NCI-H146 treated with DMSO at 0.1 percent for 48 hours (cell line): ENCODE results near the gene SLC6A8.

ENCODE experiments used
- DNase-seq: peaks from one replicate; lab custom pipeline; 2025; ENCODE audit not compliant: unreplicated experiment; lab: John Stamatoyannopoulos, UW

The SLC6A8 gene

DNA sequence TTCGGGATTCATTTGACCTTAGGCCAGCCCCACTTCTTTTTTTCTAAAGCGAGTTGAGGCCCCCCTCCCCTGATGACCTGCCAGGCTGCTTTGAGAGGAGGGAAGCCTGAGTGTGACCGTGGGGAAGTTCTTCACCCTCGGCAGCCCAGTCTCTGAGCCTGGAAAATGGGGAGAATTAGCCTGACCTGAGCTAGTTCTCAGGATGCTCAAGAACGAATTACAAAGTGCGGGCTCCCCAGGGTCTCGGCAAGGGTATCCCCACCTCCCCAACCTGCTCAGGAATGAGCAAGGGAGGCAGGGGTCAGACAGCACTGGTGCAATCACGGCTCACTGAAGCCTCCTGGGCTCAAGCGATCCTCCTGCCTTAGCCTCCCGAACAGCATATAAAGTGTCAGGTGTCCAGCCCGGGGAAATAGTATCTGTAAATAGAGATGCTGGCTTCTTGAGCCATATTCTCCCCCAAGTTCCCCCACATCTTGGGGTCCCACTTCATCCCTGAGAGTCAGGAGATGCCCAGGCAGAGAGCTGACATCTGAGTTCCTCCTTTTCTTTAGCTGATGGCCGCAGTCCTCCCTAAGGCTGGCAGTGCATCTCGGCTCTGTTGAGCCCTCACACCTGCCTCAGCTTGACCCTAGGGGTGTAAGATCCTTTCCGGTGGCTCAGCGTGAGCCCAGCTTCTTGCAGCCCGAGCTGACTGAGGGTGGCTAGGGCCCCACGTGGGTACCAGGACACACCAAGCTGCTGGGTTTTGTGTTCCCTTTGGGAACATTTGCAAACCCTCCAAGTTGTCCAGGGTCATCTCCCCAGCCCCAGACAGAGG lies 39.2 kb upstream of the SLC6A8 start:
- DNase-seq: no peak

DNA sequence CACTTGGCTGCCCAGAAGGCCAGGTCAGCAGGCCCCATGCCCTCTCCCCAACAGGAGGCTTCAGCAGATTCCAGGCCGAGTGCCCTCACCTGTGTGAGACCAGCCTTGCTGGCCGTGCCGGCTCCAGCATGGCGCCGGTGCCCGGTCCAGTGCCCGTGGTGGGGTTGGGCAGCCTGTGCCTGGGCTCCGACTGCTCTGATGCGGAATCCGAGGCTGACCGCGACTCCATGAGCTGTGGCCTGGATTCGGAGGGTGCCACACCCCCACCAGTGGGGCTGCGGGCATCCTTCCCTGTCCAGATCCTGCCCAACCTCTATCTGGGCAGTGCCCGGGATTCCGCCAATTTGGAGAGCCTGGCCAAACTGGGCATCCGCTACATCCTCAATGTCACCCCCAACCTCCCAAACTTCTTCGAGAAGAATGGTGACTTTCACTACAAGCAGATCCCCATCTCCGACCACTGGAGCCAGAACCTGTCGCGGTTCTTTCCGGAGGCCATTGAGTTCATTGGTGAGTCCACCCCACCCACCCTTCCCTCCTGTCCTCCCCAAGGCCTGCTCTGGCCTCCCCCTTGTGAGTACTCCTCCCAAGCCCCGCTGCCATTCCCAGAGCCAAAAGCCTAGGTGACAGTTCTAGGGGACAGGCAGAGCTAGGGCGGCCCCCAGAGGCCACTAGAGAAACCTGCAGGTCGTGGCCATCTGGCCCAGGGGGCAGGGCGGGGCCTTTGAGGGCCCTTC lies 38.4 kb upstream of the SLC6A8 start:
- DNase-seq: peak; percentile 33

DNA sequence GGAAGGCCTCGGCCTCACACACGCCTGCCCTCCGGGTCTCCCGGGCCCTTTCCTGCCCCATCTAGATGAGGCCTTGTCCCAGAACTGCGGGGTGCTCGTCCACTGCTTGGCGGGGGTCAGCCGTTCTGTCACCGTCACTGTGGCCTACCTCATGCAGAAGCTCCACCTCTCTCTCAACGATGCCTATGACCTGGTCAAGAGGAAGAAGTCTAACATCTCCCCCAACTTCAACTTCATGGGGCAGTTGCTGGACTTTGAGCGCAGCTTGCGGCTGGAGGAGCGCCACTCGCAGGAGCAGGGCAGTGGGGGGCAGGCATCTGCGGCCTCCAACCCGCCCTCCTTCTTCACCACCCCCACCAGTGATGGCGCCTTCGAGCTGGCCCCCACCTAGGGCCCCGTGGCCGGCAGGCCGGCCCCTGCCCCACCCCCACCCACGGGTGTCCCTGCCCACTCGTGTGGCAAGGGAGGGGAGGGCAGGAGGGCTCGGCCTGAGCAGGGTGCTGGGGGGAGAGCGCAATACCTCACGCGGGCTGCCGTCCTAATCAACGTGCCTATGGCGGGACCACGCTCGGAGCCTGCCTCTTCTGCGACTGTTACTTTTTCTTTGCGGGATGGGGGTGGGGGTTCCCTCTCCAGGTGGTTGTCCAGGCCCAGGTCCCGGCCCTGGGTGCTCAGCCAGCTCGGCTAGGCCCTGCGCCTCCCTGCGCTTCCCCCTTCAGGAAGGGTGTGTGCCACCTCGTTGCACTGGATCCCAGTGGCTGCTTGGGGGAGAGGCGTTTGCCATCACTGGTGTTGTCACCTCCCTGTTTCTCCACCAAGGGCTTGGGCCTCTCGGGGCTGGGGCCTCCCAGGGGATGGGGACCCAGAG lies 37.6 kb upstream of the SLC6A8 start:
- DNase-seq: no peak

DNA sequence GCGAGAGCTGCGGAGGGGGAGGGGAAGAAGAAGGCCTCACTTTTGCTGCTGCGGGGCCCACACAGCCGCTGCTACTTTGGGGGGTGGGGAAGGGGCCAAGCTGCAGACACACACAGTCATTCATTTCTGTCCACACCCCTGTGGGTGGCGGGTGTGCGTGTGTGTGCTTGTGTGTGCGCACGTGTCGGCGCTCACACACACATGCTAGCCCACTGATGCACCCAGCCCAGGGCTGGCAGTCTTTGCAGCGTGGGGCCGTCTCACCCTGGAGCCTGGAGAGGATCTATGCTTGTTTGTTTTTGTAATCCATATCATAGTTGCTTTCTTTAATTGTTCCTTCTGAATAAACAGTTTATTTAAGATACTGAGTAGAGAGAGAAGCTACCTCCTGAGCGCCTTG lies 36.8 kb upstream of the SLC6A8 start:
- no peak for DNase-seq

DNA sequence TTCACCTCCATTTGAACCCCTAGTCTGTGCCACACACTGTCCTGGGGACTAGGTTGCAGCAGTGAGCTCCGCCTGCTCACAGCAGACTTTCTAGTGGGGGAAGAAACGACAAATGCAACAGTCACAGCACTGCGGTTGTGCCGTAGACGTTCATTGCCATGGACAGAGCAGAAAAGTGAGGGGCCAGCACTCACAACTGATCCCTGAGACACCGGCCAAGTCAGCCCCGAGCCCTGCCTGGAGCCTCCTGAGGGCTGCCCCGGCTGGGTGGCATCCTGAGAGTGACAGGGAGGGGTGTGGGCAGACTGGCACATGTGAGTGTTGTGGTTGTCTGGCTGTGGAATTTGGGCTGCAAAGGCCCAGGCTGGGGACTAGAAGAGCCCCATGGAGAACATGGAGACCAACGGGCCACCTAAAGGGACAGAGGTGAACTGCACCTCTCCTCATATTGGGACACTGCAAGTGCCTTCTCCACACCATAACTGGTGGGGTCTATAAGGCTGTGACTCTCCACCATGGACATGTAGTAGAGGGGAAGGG lies 36.1 kb upstream of the SLC6A8 start:
- DNase-seq: no peak

GRCh38 chrX:153653556-153653955 lies 34.2 kb upstream of the SLC6A8 start:
- DNase-seq: no peak

- no peak for DNase-seq
Measured at GRCh38 chrX:153657161-153657560, 30.6 kb upstream of the SLC6A8 start.

DNA sequence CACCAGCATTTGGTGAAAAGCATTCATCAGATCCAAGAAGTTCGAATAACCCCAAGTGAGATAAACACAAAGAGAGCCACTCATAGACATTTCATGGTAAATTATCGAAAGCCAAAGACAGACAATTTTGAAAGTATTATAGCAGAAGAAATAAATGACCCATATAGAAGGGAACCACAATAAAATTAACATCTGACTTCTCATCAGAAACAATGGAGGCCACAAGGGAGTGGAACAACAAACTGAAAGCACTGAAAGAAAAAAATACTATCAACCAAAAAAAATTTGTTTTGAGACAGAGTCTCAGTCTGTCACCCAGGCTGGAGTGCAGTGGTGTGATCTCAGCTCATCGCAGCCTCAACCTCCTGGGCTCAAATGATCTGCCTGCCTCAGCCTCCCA lies 28.5 kb upstream of the SLC6A8 start:
- no peak for DNase-seq

DNA sequence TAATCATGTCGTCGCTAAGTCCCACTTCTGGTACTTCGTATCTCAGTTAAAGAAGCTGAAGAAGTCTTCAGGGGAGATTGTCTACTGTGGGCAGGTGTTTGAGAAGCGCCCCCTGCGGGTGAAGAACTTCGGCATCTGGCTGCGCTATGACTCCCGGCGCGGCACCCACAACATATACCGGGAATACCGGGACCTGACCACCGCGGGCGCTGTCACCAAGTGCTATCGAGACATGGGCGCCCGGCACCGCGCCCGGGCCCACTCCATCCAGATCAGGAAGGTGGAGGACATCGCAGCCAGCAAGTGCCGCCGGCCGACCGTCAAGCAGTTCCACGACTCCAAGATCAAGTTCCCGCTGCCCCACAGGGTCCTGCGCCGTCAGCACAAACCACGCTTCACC lies 25.5 kb upstream of the SLC6A8 start:
- no peak for DNase-seq

DNA sequence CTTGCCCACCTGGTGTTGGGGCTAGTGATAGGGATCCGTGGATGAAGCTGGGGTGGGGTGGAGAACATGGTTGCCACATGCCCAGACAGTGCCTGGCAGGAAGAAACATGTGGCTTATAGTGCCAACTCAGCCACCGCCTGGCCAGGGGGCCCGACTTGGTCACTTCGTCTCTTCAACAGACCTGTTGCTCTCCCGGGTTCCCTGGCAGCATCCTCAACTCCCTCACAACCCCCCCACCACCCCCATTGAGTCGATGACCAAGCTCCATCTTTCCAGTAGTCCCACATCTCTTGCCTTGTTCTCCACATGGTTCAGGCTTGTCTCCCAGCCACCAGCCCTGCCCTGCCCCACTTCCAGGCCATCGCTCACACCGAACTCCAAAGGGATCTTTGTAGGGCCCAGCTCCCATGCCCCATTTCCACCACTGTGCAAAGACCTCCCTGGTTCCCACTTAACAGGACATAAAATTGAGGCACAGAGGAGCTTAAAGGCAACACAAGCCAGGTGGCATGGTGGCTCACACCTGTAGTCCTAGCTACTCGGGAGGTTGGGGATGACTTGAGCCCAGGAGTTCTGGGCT lies 21.9 kb upstream of the SLC6A8 start:
- no peak for DNase-seq

- no peak for DNase-seq
Measured at GRCh38 chrX:153667281-153667955, 20.3 kb upstream of the SLC6A8 start.

GRCh38 chrX:153667956-153668396 lies 19.8 kb upstream of the SLC6A8 start:
- DNase-seq: peak; percentile 47

GRCh38 chrX:153668423-153669173 lies 19.1 kb upstream of the SLC6A8 start:
- no peak for DNase-seq

DNA sequence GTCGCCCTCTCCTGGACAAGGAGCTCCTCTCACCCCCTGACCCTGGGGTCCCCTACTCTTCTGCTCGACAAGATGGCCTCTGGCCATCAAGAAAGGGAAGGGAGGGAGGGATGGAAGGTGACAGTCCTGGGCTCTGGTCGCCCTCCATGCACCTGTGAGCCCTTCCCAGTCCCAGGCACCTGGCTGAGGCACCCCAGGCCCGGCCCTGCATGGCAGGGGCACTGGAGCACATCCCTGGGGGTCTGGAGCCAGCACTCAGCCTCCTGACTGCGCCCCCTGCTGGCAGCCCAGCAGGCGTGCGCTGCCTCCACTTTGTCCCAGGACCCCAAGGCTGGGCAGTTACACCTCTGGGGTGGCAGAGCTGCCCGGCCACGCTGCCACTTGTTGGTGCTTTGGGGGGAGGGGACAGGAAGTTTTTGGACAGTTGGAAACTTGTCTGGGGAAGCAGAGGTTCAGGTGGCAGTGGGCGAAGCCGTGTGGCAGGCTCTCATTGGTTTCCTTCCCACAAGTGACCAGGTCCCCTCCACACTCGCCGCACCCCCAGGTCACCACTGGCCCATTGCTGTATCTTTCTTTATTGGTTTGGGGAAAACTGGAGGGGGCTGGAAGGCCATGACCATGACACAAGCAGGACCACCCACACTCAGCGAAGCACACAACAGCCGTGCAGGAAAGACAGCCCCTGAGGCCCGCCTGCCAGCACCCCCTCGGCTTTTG lies 18.4 kb upstream of the SLC6A8 start:
- DNase-seq: no peak

DNA sequence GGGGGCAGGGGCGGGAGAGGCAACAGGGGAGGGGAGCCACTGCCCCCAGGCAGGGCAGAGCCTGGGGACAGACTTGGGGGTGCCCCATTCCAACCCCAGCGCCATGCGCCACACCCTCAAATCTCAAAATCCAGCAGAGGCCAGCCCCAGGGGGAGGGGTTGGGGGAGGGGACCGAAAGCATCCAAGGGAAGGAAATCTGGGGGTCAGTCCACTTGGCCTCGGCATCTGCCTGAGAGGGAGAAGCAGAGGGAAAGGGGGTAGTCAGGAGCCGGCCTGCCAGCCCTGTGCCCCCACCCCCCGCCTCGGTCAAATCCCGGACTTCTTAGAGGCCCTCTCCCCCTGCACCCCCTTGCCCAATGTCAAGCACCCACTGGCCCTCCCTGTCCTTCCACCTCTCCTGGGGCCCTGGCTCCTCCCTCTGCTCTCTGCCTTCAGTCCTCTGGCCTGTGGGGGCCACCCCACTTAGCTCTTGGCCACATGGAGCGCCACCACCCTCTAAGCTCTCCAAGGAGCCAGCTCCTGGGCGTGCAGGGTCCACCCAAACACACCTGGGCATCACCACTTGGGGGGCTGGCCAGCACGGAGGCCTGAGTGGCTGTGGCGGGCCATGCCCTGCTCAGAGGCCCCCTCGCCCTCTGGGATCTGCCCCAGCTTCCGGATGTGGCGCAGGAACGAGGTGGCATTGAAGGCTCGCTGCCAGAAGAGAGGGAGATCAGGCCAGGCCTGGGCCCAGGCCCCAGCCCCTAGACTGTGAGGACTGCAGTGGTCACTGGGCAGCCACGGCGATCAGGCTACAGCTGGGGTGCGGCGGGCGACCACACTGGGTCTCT lies 17.6 kb upstream of the SLC6A8 start:
- DNase-seq: no peak

GRCh38 chrX:153670748-153671588 lies 16.8 kb upstream of the SLC6A8 start:
- no peak for DNase-seq
